GM12878 (cell line): ENCODE measurements around the gene NCAN. TPM values are rescaled to one million over a fixed set of nuclear protein-coding genes. Genes with fewer than 3 reads are reported as not detected.

ENCODE experiments used
- ATAC-seq: fragments of 200-7000 bp; cut with Tn5 transposase; 3 replicates; pipeline ENCODE4 v1.9.1; 2020; ENCODE audit warnings: mild to moderate bottlenecking, moderate library complexity
- BruUV-seq: library from RNA; stranded (reverse); fragments of 400-500 nt; replicated peaks from 2 replicates; lab custom pipeline; 2021; lab: Mats Ljungman, UMichigan
- CTCF ChIA-PET: fragments of 300-600 bp; sonication (Branson Sonifier 250); formaldehyde crosslinking; extraction: SDS; loops from one replicate; lab custom pipeline; 2021; ENCODE audit warnings: inconsistent platforms; lab: Yijun Ruan, JAX
- POLR2A ChIA-PET: fragments of 350-600 bp; formaldehyde crosslinking; extraction: SDS; loops from one replicate; lab custom pipeline; 2021; ENCODE audit warnings: inconsistent platforms; lab: Charles Lee
- RAD21 ChIA-PET: fragments of 300-600 bp; sonication (Branson Sonifier 250); formaldehyde crosslinking; loops from one replicate; lab custom pipeline; 2023; ENCODE audit warnings: antibody characterized with exemption; ENCODE audit not compliant: unreplicated experiment; lab: Charles Lee
- SMC1A ChIA-PET: fragments of 300-600 bp; sonication (Branson Sonifier 250); formaldehyde crosslinking; loops from one replicate; lab custom pipeline; 2023; ENCODE audit not compliant: unreplicated experiment, uncharacterized antibody; lab: Charles Lee
- DNase-seq: peaks from one replicate; pipeline ENCODE4 v3.0.0-alpha.2; 2011; ENCODE audit warnings: low read depth, low spot score
- FAIRE-seq: peaks from 3 replicates; lab custom pipeline; 2011; peaks lifted over from hg19 to GRCh38; lab: Jason Lieb, UNC
- H2AFZ ChIP-seq: 2 replicates; pipeline ENCODE4 v1.6.0; 2011; ENCODE audit warnings: low read depth, low read length, control low read depth; ENCODE audit not compliant: control insufficient read depth
- H3K27ac ChIP-seq: 2 replicates; pipeline ENCODE4 v1.5.1; 2011; ENCODE audit warnings: control low read depth; ENCODE audit not compliant: control insufficient read depth, insufficient read depth
- H3K27me3 ChIP-seq, 2 experiments: replicated peaks in 1 of 2; 2 replicates each; pipeline versions ENCODE4 v1.6.0 to v1.6.1; 2011; ENCODE audit warnings: low read length in 1 of 2; ENCODE audit not compliant: control insufficient read depth in 2 of 2, insufficient read depth in 2 of 2
- H3K36me3 ChIP-seq, 2 experiments: 2 replicates each; pipeline ENCODE4 v1.5.1; 2011; ENCODE audit warnings: low read length in 1 of 2; ENCODE audit not compliant: control insufficient read depth in 2 of 2, insufficient read depth in 2 of 2
- H3K4me1 ChIP-seq: 2 replicates; pipeline ENCODE4 v1.6.1; 2011; ENCODE audit warnings: mild to moderate bottlenecking, low read length, moderate library complexity, mixed read lengths; ENCODE audit not compliant: control insufficient read depth, insufficient read depth
- H3K4me2 ChIP-seq: 2 replicates; pipeline ENCODE4 v1.6.0; 2011; ENCODE audit warnings: control low read depth; ENCODE audit not compliant: control insufficient read depth, insufficient read depth
- H3K4me3 ChIP-seq: fragments of 200-600 bp; sonication (generic); 2 replicates; pipeline ENCODE4 v1.5.1; 2016
- H3K79me2 ChIP-seq: 2 replicates; pipeline ENCODE4 v1.6.0; 2011; ENCODE audit warnings: low read length; ENCODE audit not compliant: control insufficient read depth, insufficient read depth
- H3K9ac ChIP-seq: 2 replicates; pipeline ENCODE4 v1.8.0; 2011; ENCODE audit warnings: low read length, control low read depth, mixed read lengths; ENCODE audit not compliant: control insufficient read depth, insufficient read depth
- H3K9me3 ChIP-seq: replicated peaks from 3 replicates; pipeline ENCODE4 v1.5.1; 2011; ENCODE audit warnings: mild to moderate bottlenecking, low read length; ENCODE audit not compliant: control insufficient read depth, insufficient read depth
- H4K20me1 ChIP-seq: 2 replicates; pipeline ENCODE4 v1.6.0; 2011; ENCODE audit not compliant: control insufficient read depth, insufficient read depth
- BACH1 ChIP-seq: fragments of 450-650 bp; IDR thresholded peaks from 2 replicates; pipeline ENCODE4 v1.6.1; 2017; ENCODE audit warnings: mild to moderate bottlenecking, borderline replicate concordance
- CBX3 ChIP-seq: fragments of 200-600 bp; sonication (generic); IDR thresholded peaks from 2 replicates; pipeline ENCODE4 v1.6.1; 2016; ENCODE audit warnings: low read depth, borderline replicate concordance
- DPF2 ChIP-seq: fragments of 450-650 bp; IDR thresholded peaks from 2 replicates; pipeline ENCODE4 v1.6.1; 2017; ENCODE audit warnings: mild to moderate bottlenecking
- EZH2 ChIP-seq: IDR thresholded peaks from 2 replicates; pipeline ENCODE4 v1.6.1; 2012; ENCODE audit warnings: low read depth, mild to moderate bottlenecking, control low read depth, inconsistent platforms, low read length, borderline replicate concordance; ENCODE audit not compliant: control insufficient read depth
- MYC ChIP-seq: IDR thresholded peaks from 2 replicates; pipeline ENCODE4 v1.6.1; 2011; ENCODE audit warnings: mild to moderate bottlenecking, low read length, moderate library complexity, inconsistent platforms; ENCODE audit not compliant: insufficient read depth, insufficient replicate concordance, insufficient read length, severe bottlenecking
- NFYB ChIP-seq: IDR thresholded peaks from 2 replicates; pipeline ENCODE4 v1.6.1; 2011; ENCODE audit warnings: low read depth, mild to moderate bottlenecking, low read length, improper control_type of control experiment, moderate library complexity; ENCODE audit not compliant: insufficient read depth
- SMC3 ChIP-seq: IDR thresholded peaks from 2 replicates; pipeline ENCODE4 v1.6.1; 2011; ENCODE audit warnings: low read length, improper control_type of control experiment, borderline replicate concordance
- TCF12 ChIP-seq: IDR thresholded peaks from 2 replicates; pipeline ENCODE4 v1.6.1; 2011; ENCODE audit warnings: low read depth, mild to moderate bottlenecking, low read length
- ZSCAN29 ChIP-seq: fragments of 450-650 bp; IDR thresholded peaks from 2 replicates; pipeline ENCODE4 v1.6.1; 2017; ENCODE audit warnings: mild to moderate bottlenecking, moderate library complexity
- WGBS: methylation state at CpG from one replicate; pipeline ENCODE4 v1.1.6; 2016; ENCODE audit warnings: low lambda C conversion rate; ENCODE audit not compliant: insufficient replicate concordance, insufficient coverage; ENCODE audit errors: missing lambda C conversion rate; 5-methylcytosine and 5-hydroxymethylcytosine counted together
- in situ Hi-C: fragments of 300-500 bp; cut with MboI; formaldehyde crosslinking; loops from 9 replicates; pipeline ENCODE4 v1.14.3; 2018; ENCODE audit warnings: mixed read lengths
- intact Hi-C: fragments of 100-400 bp; cut with micrococcal nuclease; formaldehyde crosslinking; loops from one replicate; pipeline ENCODE4 v1.14.2; 2022; ENCODE audit not compliant: unreplicated experiment
- polyA plus RNA-seq, 11 experiments: library from polyadenylated mRNA; depleted of rRNA in 4 of 11; unstranded in 6 of 11; stranded (reverse) in 5 of 11; fragments of >200 nt; fragmentation: Nextera tagmentation in 4 of 11; fragmentation: Illumina TruSeq in 1 of 11; extraction: Ambion mirVana in 4 of 11; extraction: Trizol in 1 of 11; gene quantifications; 1 replicate in 1 of 11; 2 replicates in 10 of 11; pipeline versions ENCODE4 v1.2.1 to v1.2.3, GENCODE V29; 2011 to 2016; ENCODE audit warnings: inconsistent platforms in 2 of 11, missing spikeins in 2 of 11, low read depth in 1 of 11
- total RNA-seq, 4 experiments: library from RNA; depleted of rRNA in 3 of 4; stranded (reverse); fragments of >200 nt in 3 of 4; fragmentation: Illumina TruSeq in 1 of 4; extraction: Trizol in 1 of 4; gene quantifications; 2 replicates each; pipeline versions ENCODE4 v1.2.1 to v1.2.3, GENCODE V29; 2013 to 2021
- TF ChIP-seq, protein P1 (sequence below): fragments of 450-650 bp; IDR thresholded peaks from 2 replicates; pipeline ENCODE4 v1.6.1; 2017; ENCODE audit warnings: mild to moderate bottlenecking, moderate library complexity
- TF ChIP-seq, protein P2 (sequence below): fragments of 450-650 bp; IDR thresholded peaks from 2 replicates; pipeline ENCODE4 v1.6.1; 2017; ENCODE audit warnings: borderline replicate concordance

The NCAN gene
- total and polyA plus RNA-seq, 10 of the 15 experiments (the other 5 are each of a cell fraction or from before 2014, with no cell fraction given) = 0.02 to 0.34 (median 0.12) TPM; not detected in 1

DNA sequence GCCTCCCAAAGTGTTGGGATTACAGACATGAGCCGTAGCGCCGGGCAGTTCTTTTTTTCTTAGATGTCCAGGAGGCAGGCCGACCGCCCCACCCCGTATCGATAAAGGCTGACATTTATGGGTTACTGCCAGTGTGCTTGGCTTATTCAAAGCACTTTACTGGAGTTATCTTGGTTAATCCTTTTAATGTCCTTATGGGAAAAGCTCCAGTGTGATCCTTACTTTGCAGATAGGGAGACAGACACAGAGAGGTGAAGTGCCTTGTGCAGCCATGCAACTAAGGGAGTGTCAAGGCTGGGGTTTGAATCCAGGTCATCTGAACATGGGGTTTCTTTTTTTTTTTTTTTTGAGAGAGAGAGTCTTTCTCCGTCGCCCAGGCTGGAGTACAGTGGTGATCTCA is 19.2 kb downstream of the NCAN start:
- POLR2A ChIA-PET = no interaction called here
- TF ChIP-seq NFYB = no peak
- no peak for TF ChIP-seq TCF12
- no peak for TF ChIP-seq EZH2
- TF ChIP-seq BACH1 = no peak
- TF ChIP-seq MYC = no peak
- no peak for TF ChIP-seq DPF2
- TF ChIP-seq, protein P1, sequence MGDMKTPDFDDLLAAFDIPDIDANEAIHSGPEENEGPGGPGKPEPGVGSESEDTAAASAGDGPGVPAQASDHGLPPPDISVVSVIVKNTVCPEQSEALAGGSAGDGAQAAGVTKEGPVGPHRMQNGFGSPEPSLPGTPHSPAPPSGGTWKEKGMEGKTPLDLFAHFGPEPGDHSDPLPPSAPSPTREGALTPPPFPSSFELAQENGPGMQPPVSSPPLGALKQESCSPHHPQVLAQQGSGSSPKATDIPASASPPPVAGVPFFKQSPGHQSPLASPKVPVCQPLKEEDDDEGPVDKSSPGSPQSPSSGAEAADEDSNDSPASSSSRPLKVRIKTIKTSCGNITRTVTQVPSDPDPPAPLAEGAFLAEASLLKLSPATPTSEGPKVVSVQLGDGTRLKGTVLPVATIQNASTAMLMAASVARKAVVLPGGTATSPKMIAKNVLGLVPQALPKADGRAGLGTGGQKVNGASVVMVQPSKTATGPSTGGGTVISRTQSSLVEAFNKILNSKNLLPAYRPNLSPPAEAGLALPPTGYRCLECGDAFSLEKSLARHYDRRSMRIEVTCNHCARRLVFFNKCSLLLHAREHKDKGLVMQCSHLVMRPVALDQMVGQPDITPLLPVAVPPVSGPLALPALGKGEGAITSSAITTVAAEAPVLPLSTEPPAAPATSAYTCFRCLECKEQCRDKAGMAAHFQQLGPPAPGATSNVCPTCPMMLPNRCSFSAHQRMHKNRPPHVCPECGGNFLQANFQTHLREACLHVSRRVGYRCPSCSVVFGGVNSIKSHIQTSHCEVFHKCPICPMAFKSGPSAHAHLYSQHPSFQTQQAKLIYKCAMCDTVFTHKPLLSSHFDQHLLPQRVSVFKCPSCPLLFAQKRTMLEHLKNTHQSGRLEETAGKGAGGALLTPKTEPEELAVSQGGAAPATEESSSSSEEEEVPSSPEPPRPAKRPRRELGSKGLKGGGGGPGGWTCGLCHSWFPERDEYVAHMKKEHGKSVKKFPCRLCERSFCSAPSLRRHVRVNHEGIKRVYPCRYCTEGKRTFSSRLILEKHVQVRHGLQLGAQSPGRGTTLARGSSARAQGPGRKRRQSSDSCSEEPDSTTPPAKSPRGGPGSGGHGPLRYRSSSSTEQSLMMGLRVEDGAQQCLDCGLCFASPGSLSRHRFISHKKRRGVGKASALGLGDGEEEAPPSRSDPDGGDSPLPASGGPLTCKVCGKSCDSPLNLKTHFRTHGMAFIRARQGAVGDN = no peak
- TF ChIP-seq, protein P2, sequence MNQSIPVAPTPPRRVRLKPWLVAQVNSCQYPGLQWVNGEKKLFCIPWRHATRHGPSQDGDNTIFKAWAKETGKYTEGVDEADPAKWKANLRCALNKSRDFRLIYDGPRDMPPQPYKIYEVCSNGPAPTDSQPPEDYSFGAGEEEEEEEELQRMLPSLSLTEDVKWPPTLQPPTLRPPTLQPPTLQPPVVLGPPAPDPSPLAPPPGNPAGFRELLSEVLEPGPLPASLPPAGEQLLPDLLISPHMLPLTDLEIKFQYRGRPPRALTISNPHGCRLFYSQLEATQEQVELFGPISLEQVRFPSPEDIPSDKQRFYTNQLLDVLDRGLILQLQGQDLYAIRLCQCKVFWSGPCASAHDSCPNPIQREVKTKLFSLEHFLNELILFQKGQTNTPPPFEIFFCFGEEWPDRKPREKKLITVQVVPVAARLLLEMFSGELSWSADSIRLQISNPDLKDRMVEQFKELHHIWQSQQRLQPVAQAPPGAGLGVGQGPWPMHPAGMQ = no peak
- no peak for TF ChIP-seq SMC3
- no peak for TF ChIP-seq ZSCAN29
- no peak for TF ChIP-seq CBX3
- Histone ChIP-seq H3K27me3 (no peaks in the 10 kb centered on the region; a peak in 1 of 4 replicates), H4K20me1 (no peaks in the 10 kb centered on the region), H3K4me1 (no peaks in the 10 kb centered on the region), H3K36me3 (no peaks in the 10 kb centered on the region), H3K9me3 (peaks cover 11% of the 10 kb centered on the region; the same call in 2 of the 3 replicates), H3K27ac (no peak overlapping the region), H2AFZ (no peak overlapping the region), H3K4me2 (no peak overlapping the region), H3K4me3 (no peak overlapping the region), H3K9ac (no peak overlapping the region), H3K79me2 (no peaks in the 10 kb centered on the region)
- FAIRE-seq (no peak), DNase-seq (no peak), ATAC-seq (no peak)
- CTCF ChIA-PET = no interaction called here
- RAD21 ChIA-PET = interaction anchor here (0.6 kb wide), 1 partner anchor 104 kb away, joined by 4 read pairs; no protein-coding TSS in a partner anchor
- 73% methylated on average over 9 of the region's 9 CpGs for WGBS
- SMC1A ChIA-PET = interaction anchor here (1.0 kb wide), 1 partner anchor 28 kb away, joined by 3 read pairs; the partner anchor contains the start of gene NR2C2AP
- intact Hi-C loops = no loop called here
- BruUV-seq = no TSS peak
- in situ Hi-C loops = no loop called here
